HG03025 (cell line): ENCODE measurements around the gene DMD.
"Not testable (repeated sequence)": the region's sequence is repeated elsewhere in the genome, so short reads cannot be mapped to it uniquely, and the experiment has no call there.

Experiments used
- ATAC-seq: cut with Tn5 transposase; IDR thresholded peaks from one replicate; pipeline ENCODE4 v1.9.1; 2021; ENCODE audit warnings: mild to moderate bottlenecking, moderate library complexity; ENCODE audit not compliant: unreplicated experiment, low FRiP score

Gene DMD

DNA sequence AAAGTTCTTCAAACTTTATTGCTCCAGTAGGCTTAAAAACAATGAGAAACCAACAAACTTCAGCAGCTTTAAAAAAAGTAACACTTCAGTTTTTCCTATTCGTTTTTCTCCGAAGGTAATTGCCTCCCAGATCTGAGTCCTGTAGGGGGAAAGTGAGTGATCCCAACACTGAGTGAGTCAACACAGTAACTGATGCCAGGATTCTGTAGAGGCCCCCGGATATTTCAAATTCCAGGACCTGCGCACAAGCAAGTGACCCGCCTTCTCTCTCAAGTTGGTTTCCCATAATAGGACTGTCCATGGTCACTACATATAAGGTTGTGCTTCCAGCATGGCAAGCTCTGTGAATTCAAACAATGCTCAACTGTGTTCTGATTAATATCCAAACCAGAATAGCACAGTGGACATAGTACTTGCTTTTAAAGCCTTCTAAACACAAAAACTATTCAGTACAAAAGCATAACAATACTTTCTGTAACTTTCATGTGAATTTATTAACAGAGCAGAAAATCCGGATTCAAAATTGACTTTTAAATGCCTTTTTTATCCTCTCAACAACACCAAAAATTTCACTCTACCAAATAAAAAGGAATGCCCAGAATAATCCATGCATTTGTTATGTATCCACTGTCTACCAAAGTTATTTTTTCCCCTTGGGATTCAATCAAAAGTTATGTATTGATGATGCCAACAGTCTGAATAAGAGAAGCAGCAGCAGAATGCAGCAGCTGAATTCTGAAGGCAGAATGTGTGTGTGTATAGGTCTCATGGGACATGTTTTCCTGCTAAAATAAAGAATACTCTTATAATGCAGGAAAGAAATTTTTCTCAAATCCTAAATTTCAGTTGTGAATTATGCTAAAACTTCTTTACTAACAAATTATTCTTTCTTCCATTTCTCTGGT lies at the start of gene DMD:
DMD (minus strand) TSS at position 194 of the 905 bp plus-strand sequence. CDS start 237 bp downstream, outside the sequence.
- ATAC-seq: no peak

DNA sequence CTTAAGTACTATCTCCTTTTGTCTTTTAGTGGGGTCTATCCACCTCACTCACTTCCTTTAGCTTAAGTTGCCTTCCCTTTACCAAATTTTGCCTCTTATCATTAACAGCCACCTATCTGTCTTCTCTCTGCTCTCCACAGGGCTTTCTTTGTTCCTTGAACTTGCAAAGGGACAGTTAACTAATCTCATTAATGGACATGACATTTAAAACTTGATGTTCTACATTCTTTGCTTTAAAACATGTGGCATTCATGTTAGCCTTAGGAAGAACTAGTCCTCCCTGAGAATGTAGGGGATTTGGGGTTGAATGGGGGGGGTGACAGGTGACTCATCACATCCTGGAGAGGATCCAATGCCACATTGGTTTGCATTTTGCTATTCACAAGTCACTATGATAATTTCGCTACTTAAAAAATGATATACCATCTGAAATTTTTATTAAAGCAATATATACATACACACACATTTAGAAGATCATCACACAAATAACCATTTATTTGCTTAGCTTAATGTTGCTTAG lies 41.0 kb upstream of the DMD start:
- no peak for ATAC-seq

DNA sequence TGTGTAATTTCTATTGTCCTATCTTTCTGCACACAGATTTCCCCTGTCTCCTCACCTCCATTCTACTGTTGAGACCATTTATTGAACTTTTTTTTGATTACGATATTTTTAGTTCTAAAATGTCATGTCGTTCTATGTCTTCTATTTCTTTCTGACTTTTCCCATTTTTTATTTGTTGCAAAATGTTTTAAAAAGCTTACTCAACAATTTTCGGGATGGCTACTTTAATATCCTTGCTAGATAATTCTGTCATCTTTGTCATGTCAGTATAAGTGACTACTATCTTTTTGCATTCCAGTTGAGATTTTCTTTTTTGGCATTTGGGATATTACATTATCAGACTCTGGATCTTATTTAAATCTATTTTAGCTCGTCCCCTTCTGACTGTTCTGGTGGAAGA lies 7.5 kb upstream of the DMD start:
- no peak for ATAC-seq

DNA sequence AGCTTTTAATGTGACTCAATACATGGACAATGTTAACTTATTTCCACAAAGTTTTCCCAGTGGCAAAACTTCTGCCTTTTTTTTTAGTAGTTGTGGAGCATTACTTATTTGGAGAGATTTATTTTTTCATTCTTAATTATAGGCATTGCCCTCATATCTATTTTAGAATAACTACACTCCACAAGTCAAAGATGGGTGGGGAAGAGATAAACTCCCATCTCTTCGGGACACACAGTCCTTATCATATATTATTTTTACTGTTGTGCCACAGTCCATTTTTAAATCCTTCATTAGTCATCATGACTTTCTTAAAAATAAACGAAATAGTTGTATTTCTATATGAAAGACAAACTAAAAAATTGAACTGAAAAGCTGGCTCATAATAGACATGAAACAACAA lies 1.2 kb downstream of the DMD start:
- ATAC-seq: no peak

DNA sequence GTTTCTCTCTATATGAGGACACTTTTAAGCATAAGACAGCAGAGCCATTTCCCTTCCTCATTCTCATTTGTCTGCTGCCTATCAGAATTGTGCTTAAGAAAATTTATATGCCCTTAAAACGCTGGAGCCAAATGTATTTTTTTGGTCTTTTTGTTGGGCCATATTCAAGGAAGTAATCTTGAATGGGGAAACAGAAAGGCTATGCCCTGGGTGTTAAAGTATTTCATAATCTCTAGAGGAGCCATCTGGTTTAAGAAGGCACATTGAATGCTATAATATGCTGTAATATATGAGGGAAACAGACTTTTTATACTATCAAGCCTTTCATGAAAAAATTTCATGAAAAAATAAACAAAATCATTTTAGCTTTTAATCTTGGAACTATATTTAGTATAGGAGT lies 4.3 kb downstream of the DMD start:
- ATAC-seq: no peak

DNA sequence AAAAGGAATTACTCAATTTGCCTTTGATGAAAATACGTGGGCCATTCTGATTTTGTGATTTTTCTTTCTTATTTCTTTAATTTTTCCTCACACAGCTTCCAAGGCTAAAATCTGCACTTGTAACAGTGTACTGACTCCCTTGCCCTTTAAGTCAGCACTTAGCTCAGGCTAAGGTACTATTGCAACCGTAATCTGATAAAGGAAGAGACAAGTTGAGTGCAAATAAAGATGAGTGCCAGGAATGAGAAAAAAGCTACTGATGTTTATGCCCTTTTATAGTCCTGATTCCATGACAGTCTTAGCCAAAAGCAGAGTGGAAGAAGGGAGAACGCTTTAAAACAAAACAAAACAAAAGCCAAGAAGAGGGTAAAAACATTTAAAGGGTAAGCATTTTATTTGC lies 6.0 kb downstream of the DMD start:
- ATAC-seq: no peak

DNA sequence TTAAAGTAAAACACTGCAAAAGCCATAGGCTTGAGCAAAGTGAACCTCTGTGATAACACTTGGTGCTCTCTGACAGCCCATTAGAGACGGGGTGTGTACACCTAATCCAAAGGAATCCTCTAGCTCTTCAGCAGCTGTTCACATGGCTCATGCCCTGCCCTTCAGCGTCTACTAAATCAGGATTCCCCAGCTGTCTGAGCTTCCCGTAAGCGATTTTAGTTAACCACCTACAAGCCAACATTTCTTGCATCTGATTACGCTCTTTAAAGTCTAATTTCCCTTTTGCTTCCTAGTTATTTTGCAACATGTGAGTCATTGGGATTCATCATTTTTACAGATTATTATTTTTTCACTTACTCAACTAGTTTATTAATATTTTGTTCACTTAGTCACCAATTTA lies 6.5 kb downstream of the DMD start:
- no peak for ATAC-seq

DNA sequence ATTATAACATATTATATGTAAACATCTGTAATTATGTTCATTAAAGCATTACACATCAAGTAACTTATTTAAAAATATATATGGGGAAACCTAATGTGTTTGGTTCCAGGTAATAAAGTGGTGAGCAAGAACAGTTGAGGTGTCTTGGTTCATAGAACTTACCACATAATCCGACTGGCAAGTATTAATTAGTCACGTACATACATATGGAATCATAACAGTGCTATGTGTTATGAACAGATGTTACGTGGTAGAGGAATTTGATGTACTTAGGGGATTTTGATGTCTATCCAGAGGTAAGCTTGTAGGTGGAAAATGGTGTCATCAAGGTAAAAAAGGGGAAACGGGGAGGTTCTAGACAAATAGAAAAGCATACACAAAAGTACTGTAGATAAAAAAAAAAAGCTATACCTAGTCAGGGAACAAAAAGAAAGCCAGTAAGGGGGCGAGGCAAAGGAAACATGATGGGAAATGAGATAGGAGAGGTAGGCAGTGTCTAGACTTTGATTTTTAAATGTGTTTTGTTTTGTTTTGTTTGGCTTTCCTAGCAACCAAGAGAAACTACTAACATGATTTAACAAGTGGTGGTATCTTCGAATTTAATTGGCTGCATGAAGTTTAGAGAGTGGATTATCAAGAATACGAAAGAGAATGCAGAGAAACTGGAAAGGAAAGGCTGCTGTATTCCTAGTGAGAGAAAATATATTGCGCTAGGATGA lies 12.6 kb downstream of the DMD start:
- no peak for ATAC-seq

DNA sequence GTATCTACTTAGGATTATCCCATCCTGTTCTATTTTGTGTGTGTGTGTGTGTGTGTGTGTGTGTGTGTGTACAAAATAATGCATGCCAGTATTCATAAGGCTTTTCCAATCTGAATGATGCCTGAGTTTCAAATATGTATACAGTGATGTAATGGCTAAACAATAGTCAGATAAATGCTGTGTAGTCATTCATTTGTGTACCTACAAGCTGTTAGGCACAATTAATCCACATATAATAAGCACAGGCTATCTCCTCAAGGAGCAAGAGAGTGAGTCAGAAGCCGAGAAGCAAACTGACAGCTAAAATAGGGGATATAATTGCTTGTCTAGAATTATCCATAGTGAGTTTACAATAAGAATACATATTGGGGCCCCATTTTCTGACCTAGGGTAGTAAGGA lies 15.7 kb downstream of the DMD start:
- no peak for ATAC-seq

DNA sequence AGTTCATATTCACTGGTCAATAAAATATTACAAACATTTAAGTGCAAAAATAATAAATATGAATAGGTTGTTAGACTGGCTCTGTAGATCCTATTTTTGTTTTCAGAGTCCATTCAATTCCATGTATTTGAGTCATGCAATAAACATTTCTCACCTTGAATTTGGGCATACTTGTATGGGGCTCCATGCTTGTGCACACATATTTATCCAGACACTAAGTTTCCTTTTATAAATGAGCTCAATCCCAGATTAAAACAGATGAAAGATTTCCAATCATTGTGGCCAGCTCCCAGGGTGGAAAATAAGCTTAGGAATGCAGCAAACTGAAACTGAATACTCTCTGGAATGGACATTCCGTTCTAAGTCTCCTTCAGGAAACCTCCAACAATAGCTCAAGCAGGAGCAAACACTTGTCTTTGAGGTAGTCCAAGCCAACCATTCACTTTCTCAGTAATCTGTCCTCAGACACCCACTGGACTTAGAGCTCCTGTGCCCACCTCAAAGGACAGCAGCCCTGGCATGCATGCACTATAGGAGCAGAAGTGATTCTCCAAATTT lies 16.4 kb downstream of the DMD start:
- no peak for ATAC-seq

DNA sequence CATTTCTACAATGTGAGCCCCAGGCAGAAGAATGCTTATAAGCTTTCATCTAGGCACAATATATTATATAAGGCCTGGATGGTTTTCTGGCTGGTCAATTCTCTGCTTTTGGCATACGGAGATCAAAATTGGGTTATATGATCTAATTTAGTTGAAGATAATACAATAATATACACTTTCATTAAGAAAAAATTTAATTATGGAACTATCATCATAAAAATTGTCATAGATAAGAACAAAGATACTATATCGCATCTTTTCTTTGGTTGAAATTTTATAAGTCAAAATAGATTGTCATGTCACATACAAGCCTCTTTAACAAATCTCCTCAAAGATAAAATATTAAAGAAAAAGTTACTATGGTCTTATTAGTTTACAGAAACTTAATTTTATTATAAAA lies 17.1 kb downstream of the DMD start:
- no peak for ATAC-seq

DNA sequence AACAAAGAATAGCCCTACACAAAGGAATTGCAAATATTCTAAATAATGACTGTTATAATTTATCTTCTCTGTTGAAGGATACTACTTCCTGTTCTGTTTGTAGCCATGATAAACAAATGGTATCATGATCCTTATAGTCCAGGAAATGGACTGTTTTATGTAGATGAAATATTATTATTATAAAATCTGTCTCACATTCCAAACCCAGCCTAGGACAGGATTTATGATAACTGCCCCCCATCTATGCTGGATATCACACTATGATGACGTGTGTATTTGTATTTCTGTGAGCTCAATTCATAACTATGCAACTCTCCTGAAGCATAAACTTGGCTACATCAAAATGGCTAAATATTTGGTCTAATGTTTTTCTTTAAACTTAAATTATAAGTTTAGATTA lies 21.3 kb downstream of the DMD start:
- ATAC-seq: no peak

DNA sequence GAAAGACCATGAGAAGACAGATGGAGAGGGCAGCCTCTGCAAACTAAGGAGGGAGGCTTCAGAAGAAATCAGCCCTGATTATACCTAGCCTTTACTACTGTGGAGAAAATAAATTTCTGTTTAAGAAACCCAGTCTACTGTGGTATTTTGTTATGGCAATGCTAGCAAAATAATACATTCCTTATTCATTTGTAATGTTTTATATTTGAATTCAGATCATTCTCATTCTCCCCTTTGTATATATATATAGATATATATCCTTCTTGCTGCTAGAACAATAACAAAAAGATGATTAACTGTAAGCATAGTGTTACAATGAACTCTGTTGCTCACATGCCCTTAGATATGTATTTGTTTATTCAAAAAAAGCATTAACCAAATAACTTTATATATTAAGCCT lies 22.5 kb downstream of the DMD start:
- ATAC-seq: no peak

DNA sequence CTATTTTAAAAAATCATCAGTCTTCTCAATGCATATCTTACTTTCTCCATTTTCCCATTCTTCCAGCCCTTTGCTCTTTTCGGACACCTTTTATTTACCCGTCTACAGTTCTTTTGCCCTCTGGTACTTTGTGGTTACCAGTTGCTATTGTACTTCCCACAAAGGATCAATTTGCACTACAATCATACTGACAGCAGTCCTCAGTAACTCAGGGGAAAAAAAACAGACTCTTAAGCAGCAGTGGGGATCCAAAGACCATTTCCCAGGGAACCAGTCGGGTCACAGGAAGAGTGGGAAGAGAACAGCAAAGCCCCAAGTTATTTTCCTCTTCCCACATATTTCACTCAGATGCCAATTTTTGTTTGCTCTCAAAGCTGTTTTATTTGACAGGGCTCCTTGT lies 23.1 kb downstream of the DMD start:
- no peak for ATAC-seq

DNA sequence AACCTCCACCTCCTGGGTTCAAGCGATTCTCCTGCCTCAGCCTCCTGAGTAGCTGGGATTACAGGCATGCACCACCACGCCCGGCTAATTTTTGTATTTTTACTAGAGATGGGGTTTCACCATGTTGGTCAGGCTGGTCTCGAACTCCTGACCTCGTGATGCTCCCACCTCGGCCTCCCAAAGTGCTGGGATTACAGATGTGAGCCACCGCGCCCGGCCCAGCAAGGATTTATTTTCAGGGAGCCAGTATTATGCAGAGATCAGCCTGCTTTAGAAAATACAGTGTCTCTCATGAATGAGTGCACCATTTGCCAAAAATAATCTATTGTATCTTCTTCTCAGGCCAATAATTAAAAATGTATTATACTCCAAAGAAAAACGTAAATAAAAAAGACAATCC lies 26.5 kb downstream of the DMD start:
- not testable (repeated sequence) for ATAC-seq

DNA sequence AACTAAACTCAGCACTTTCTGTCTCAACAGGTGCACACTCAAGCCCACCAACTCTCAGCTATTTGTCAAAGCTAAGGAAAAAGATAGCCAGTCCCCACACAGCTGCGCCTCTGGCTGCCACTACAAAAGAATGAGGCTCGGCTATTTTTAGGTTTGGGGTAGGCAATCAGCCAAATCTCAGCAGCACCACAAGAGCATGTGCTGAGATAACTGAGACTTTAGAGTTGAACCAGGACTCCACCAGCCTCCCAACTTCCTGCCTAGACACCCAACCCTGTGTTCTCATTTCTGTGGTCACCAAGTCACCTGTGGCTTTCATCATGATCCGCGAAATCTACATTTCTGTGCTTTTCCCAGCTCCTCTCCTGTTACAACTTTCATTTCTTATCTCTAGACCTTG lies 28.0 kb downstream of the DMD start:
- no peak for ATAC-seq

DNA sequence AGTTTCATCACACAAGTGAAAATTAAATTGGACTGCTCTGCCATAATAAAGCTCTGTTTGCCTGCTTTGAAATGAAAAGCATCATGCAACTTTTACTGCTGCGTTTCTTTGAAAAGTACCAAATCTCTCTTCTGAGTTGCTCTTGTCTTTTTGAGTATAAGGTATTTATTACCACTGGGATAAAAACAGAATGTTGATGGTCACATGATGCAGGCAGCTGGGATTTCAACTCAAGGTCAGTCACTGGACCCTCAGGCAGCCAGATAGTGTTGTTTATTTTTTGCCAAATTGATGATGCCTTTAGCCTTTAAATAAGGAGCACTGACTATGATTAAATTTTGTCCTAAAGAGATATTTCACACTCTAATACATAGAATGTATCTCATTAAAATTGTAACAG lies 32.7 kb downstream of the DMD start:
- ATAC-seq: no peak

DNA sequence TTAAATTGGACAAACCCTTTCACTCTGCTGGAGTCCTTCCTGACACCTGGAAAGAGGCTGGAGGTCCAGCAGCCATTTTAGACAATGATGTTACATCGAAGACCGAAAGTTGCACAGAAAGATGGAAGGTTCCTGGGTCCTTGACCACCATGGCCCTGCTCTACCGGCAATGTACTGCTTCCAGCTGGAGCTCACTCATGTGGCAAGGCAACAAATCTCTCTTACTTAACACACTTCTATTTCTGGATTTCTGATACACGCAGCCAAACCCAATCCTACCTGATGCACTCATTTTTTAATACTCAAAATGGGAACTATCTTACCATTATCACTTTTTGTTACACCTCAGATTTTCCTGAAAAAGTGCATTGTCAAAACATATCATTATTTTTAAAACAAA lies 33.1 kb downstream of the DMD start:
- ATAC-seq: no peak

DNA sequence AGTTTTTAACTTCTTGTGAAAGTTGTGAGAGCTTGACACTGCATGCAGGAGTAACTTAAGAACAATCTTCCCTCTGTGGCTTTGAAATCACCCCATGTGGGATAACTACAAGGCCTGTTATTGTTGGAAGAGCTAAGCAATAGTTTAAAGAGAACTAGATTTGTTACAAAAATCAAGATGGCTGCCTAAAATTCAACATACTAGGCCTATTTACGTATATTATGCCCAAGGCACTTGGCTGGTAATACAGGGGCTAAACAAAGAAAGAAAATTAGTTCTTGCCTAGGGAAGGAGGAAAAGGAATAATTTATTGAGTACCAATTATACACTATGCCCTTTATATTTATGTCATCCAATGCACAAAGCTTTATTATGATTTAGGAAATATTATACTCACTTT lies 36.1 kb downstream of the DMD start:
- no peak for ATAC-seq

DNA sequence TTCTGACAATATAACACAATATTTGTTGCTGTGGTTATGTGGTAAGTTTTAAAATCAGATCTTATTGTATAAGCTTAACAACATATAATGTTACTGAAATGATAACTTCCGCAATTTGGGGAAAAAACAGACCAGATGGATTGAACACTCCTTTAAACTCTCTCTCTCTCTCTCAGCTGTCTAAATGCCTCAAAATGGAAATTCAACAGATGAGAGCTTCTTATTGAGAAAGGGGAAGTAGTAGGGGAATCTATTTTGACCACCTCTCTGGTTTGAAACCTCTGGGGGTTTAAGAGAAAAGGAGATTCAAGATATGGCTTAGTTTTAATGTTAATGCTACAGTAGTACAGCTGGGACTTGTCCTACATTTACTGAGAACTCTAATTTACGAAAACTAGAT lies 40.3 kb downstream of the DMD start:
- ATAC-seq: no peak

DNA sequence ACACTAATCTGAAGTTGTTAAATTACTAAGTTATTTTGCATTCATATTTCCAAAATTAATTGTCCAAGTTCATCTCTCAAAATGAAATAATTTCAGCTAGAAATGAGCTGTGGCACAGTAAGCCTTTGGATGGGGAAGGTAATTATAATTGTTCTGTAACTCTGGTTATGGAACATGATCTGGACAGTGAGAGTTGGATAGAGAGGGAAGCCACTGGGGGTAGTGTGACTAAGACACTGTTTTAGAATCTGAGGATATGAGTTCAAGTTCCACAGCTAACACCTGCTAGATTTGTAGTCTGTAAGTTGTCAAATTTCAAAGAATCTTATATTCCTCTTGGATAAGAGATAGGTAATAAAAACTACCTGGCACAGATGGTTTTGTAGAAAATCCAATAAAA lies 49.5 kb downstream of the DMD start:
- ATAC-seq: no peak
